Measurements from ENCODE around the gene OGA. TPM values are rescaled to one million over a fixed set of nuclear protein-coding genes. Genes with fewer than 3 reads are reported as not detected.

The OGA gene
- total and polyA plus RNA-seq, 9 of the 15 experiments (the other 6 are each of a cell fraction or from before 2014, with no cell fraction given), result 13.5 to 73.5 (median 59.5) TPM

GRCh38 chr10:101824736-101825135 is 6.5 kb upstream of the OGA start (continued):
- TF ChIP-seq CHD4 (IDR thresholded peaks at IDR 0.05; ENCODE audit: insufficient read depth, insufficient replicate concordance, low read depth, low read length, poor library complexity, severe bottlenecking), result no peak
- no peak for TF ChIP-seq PPARD (CRISPR knock-in tag; IDR thresholded peaks at IDR 0.05)
- no peak for TF ChIP-seq RBM15 (IDR thresholded peaks at IDR 0.05; ENCODE audit: insufficient read depth, low read length)
- no peak for TF ChIP-seq POLR3A (IDR thresholded peaks at IDR 0.05; ENCODE audit: borderline replicate concordance, extremely low read depth, insufficient read depth, insufficient read length)
- TF ChIP-seq FOXK1 (CRISPR knock-in tag; IDR thresholded peaks at IDR 0.05; ENCODE audit: borderline replicate concordance), result no peak
- TF ChIP-seq CBFB (CRISPR knock-in tag; IDR thresholded peaks at IDR 0.05), result no peak
- TF ChIP-seq MXD1 (CRISPR knock-in tag; IDR thresholded peaks at IDR 0.05; ENCODE audit: borderline replicate concordance, poor library complexity, severe bottlenecking), result no peak
- no peak for TF ChIP-seq NR2C1 (IDR thresholded peaks at IDR 0.05)
- peak; percentile 51 for TF ChIP-seq NR2C1 (tag; IDR thresholded peaks at IDR 0.05)
- no peak for TF ChIP-seq GTF2E2 (tag; IDR thresholded peaks at IDR 0.05)
- no peak for TF ChIP-seq SFPQ (IDR thresholded peaks at IDR 0.05; ENCODE audit: low read depth, low read length)
- no peak for TF ChIP-seq SNAPC5 (CRISPR knock-in tag; IDR thresholded peaks at IDR 0.05)
- peak; percentile 96 for TF ChIP-seq ARID1B (IDR thresholded peaks at IDR 0.05)
- no peak for TF ChIP-seq TEAD1 (CRISPR knock-in tag; IDR thresholded peaks at IDR 0.05)
- peak; percentile 100 for TF ChIP-seq TCF7 (IDR thresholded peaks at IDR 0.05; ENCODE audit: borderline replicate concordance)
- no peak for TF ChIP-seq THAP12 (CRISPR knock-in tag; IDR thresholded peaks at IDR 0.05)
- TF ChIP-seq PRDM10 (IDR thresholded peaks at IDR 0.05; ENCODE audit: partially characterized antibody), result peak; percentile 57
- TF ChIP-seq MLLT1 (IDR thresholded peaks at IDR 0.05), result no peak

Data from K562 (cell line).